ENCODE data around the gene UBR1. TPM values are rescaled to one million over a fixed set of nuclear protein-coding genes. Genes with fewer than 3 reads are reported as not detected.
A peak's percentile ranks its signal among the peaks of the same experiment; 100 is the strongest.

UBR1 gene
- total and polyA plus RNA-seq, 10 of the 15 experiments (the other 5 are each of a cell fraction or from before 2014, with no cell fraction given) = 4.5 to 27.5 (median 16.7) TPM

GRCh38 chr15:42920519-42921341 is 185.1 kb downstream of the UBR1 start, which contains the start of gene TTBK2 (continued):
- TF ChIP-seq, protein P1, sequence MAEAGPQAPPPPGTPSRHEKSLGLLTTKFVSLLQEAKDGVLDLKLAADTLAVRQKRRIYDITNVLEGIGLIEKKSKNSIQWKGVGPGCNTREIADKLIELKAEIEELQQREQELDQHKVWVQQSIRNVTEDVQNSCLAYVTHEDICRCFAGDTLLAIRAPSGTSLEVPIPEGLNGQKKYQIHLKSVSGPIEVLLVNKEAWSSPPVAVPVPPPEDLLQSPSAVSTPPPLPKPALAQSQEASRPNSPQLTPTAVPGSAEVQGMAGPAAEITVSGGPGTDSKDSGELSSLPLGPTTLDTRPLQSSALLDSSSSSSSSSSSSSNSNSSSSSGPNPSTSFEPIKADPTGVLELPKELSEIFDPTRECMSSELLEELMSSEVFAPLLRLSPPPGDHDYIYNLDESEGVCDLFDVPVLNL (IDR thresholded peaks at IDR 0.05; ENCODE audit: low read depth, low read length) = peak; percentile 40; the same call in 1 of the 2 replicates
- TF ChIP-seq, protein P2, sequence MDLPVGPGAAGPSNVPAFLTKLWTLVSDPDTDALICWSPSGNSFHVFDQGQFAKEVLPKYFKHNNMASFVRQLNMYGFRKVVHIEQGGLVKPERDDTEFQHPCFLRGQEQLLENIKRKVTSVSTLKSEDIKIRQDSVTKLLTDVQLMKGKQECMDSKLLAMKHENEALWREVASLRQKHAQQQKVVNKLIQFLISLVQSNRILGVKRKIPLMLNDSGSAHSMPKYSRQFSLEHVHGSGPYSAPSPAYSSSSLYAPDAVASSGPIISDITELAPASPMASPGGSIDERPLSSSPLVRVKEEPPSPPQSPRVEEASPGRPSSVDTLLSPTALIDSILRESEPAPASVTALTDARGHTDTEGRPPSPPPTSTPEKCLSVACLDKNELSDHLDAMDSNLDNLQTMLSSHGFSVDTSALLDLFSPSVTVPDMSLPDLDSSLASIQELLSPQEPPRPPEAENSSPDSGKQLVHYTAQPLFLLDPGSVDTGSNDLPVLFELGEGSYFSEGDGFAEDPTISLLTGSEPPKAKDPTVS (IDR thresholded peaks at IDR 0.05; ENCODE audit: low read depth, low read length) = no peak
- TF ChIP-seq NRF1 (conservative IDR thresholded peaks at IDR 0.05; ENCODE audit: low read depth, low read length) = peak; percentile 78
- peak; percentile 49; the same call in 1 of the 2 replicates for TF ChIP-seq GATAD2B (conservative IDR thresholded peaks at IDR 0.05; ENCODE audit: low read depth)
- TF ChIP-seq, protein P3, sequence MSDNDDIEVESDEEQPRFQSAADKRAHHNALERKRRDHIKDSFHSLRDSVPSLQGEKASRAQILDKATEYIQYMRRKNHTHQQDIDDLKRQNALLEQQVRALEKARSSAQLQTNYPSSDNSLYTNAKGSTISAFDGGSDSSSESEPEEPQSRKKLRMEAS (IDR thresholded peaks at IDR 0.05; ENCODE audit: low read depth, low read length) = no peak
- no peak for TF ChIP-seq FOXM1 (IDR thresholded peaks at IDR 0.05; ENCODE audit: low read depth, low read length)
- no peak for TF ChIP-seq SREBF2 (IDR thresholded peaks at IDR 0.05; ENCODE audit: low read length)
- TF ChIP-seq STAT3 (IDR thresholded peaks at IDR 0.05; ENCODE audit: low read depth, low read length) = no peak
- TF ChIP-seq ZBTB4 (CRISPR knock-in tag; IDR thresholded peaks at IDR 0.05) = no peak
- TF ChIP-seq, protein P4, sequence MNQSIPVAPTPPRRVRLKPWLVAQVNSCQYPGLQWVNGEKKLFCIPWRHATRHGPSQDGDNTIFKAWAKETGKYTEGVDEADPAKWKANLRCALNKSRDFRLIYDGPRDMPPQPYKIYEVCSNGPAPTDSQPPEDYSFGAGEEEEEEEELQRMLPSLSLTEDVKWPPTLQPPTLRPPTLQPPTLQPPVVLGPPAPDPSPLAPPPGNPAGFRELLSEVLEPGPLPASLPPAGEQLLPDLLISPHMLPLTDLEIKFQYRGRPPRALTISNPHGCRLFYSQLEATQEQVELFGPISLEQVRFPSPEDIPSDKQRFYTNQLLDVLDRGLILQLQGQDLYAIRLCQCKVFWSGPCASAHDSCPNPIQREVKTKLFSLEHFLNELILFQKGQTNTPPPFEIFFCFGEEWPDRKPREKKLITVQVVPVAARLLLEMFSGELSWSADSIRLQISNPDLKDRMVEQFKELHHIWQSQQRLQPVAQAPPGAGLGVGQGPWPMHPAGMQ (IDR thresholded peaks at IDR 0.05; ENCODE audit: borderline replicate concordance) = no peak
- peak; percentile 88; the same call in 1 of the 2 replicates for TF ChIP-seq RCOR1 (conservative IDR thresholded peaks at IDR 0.05; ENCODE audit: low read depth, low read length)
- TF ChIP-seq YY1 (IDR thresholded peaks at IDR 0.05; ENCODE audit: low read depth, low read length) = peak; percentile 76
- no peak for TF ChIP-seq BMI1 (IDR thresholded peaks at IDR 0.05; ENCODE audit: borderline replicate concordance)
- TF ChIP-seq, protein P5, sequence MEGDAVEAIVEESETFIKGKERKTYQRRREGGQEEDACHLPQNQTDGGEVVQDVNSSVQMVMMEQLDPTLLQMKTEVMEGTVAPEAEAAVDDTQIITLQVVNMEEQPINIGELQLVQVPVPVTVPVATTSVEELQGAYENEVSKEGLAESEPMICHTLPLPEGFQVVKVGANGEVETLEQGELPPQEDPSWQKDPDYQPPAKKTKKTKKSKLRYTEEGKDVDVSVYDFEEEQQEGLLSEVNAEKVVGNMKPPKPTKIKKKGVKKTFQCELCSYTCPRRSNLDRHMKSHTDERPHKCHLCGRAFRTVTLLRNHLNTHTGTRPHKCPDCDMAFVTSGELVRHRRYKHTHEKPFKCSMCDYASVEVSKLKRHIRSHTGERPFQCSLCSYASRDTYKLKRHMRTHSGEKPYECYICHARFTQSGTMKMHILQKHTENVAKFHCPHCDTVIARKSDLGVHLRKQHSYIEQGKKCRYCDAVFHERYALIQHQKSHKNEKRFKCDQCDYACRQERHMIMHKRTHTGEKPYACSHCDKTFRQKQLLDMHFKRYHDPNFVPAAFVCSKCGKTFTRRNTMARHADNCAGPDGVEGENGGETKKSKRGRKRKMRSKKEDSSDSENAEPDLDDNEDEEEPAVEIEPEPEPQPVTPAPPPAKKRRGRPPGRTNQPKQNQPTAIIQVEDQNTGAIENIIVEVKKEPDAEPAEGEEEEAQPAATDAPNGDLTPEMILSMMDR (IDR thresholded peaks at IDR 0.05 in 2 of 3, conservative IDR thresholded peaks at IDR 0.05 in 1 of 3; ENCODE audit: control insufficient read depth in 2 of 3, extremely low read depth in 1 of 3, insufficient read depth in 1 of 3, low read depth in 3 of 3, low read length in 3 of 3) = no peak
- no peak for TF ChIP-seq SUPT20H (IDR thresholded peaks at IDR 0.05; ENCODE audit: borderline replicate concordance, control insufficient read depth, low read depth, low read length)

All from GM12878 (cell line).